Measurements from ENCODE around the gene ATP2A2. TPM values are rescaled to one million over a fixed set of nuclear protein-coding genes. Genes with fewer than 3 reads are reported as not detected.
"Not testable (repeated sequence)": the region's sequence is repeated elsewhere in the genome, so short reads cannot be mapped to it uniquely, and the experiment has no call there.

Gene ATP2A2
- total RNA-seq, 1 experiment from 2014 or later, result 154 TPM

DNA sequence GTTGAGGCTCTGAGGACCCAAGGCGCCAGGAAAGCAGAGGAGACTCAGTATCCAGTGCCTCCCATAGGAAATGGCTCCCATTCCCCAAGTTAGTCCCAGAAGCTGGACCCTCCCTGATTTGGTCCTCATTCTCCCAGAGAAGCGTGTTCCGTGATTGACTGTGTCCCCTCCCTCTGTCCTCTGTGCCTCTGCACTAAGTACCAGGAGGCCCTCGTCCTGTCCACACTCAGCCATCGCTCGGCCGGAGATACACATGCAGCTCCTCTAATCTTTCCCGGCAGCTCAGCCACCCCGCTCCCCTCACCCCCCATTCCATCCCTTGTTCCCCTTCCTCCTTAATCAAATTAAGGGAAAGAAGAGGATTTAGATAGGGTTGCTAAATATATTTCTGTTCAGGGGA lies 28.3 kb upstream of the ATP2A2 start:
- CTCF ChIA-PET, result no interaction called here
- no peak for DNase-seq
- no peaks in the 10 kb centered on the region for H3K9me3 ChIP-seq (ENCODE audit: insufficient read depth, low read depth)
- H3K27me3 ChIP-seq (ENCODE audit: insufficient read depth, low read depth), result no peaks in the 10 kb centered on the region
- BruUV-seq (replicated peaks), result no TSS peak
- POLR2A ChIA-PET (ENCODE audit: unreplicated experiment), result no interaction called here
- no peak overlapping the region for H3K27ac ChIP-seq
- no peak overlapping the region for H3K4me2 ChIP-seq
- no peaks in the 10 kb centered on the region for H4K20me1 ChIP-seq (ENCODE audit: insufficient read depth)
- peaks cover 28% of the 10 kb centered on the region for H3K4me1 ChIP-seq (replicated peaks; ENCODE audit: insufficient read depth)
- no peak for TF ChIP-seq EZH2 (IDR thresholded peaks at IDR 0.05; ENCODE audit: low read depth)
- no peak for TF ChIP-seq CTCF (conservative IDR thresholded peaks at IDR 0.05)
- H3K4me3 ChIP-seq, result no peak overlapping the region
- no peak overlapping the region for H2AFZ ChIP-seq
- no peaks in the 10 kb centered on the region for H3K9me2 ChIP-seq (ENCODE audit: insufficient read depth)
- intact Hi-C loops (cut with micrococcal nuclease; ENCODE audit: unreplicated experiment), result no loop called here
- H3K36me3 ChIP-seq (ENCODE audit: low read depth), result no peaks in the 10 kb centered on the region
- no peaks in the 10 kb centered on the region for H3K79me2 ChIP-seq (ENCODE audit: low read depth)
- peaks cover 22% of the 10 kb centered on the region for H3F3A ChIP-seq (ENCODE audit: insufficient read depth, low read depth)

DNA sequence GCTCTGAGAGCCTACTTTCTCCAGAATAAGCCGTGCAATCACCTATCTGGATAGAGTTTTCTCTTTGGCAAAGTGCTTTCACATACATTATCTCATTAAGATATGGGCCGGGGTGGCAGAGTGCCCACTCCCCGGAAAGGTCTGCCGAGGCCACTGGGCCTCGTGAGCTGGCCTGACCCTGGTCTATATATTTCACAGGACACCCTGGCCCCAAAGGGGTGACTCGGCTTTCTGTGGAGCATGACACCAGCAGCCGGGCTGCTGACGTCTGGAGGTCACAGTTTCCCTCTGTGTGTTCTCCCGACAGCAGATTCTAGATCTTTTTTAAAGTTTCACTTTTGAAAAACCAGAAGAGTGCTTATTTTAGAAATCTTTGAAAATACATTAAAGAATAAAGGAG lies 27.9 kb upstream of the ATP2A2 start:
- no peak for DNase-seq
- intact Hi-C loops (cut with micrococcal nuclease; ENCODE audit: unreplicated experiment), result no loop called here
- TF ChIP-seq CTCF (conservative IDR thresholded peaks at IDR 0.05), result no peak
- no peak for TF ChIP-seq EZH2 (IDR thresholded peaks at IDR 0.05; ENCODE audit: low read depth)
- BruUV-seq (replicated peaks), result no TSS peak
- peaks cover 18% of the 10 kb centered on the region for H3F3A ChIP-seq (ENCODE audit: insufficient read depth, low read depth)
- H3K4me1 ChIP-seq (replicated peaks; ENCODE audit: insufficient read depth), result peaks cover 23% of the 10 kb centered on the region
- H3K27me3 ChIP-seq (ENCODE audit: insufficient read depth, low read depth), result no peaks in the 10 kb centered on the region
- no peaks in the 10 kb centered on the region for H3K36me3 ChIP-seq (ENCODE audit: low read depth)
- no peak overlapping the region for H3K4me3 ChIP-seq
- POLR2A ChIA-PET (ENCODE audit: unreplicated experiment), result no interaction called here
- no peaks in the 10 kb centered on the region for H3K9me2 ChIP-seq (ENCODE audit: insufficient read depth)
- H2AFZ ChIP-seq, result no peak overlapping the region
- no peak overlapping the region for H3K27ac ChIP-seq
- no peaks in the 10 kb centered on the region for H3K9me3 ChIP-seq (ENCODE audit: insufficient read depth, low read depth)
- H3K79me2 ChIP-seq (ENCODE audit: low read depth), result no peaks in the 10 kb centered on the region
- CTCF ChIA-PET, result no interaction called here
- H3K4me2 ChIP-seq, result no peak overlapping the region
- H4K20me1 ChIP-seq (ENCODE audit: insufficient read depth), result no peaks in the 10 kb centered on the region

DNA sequence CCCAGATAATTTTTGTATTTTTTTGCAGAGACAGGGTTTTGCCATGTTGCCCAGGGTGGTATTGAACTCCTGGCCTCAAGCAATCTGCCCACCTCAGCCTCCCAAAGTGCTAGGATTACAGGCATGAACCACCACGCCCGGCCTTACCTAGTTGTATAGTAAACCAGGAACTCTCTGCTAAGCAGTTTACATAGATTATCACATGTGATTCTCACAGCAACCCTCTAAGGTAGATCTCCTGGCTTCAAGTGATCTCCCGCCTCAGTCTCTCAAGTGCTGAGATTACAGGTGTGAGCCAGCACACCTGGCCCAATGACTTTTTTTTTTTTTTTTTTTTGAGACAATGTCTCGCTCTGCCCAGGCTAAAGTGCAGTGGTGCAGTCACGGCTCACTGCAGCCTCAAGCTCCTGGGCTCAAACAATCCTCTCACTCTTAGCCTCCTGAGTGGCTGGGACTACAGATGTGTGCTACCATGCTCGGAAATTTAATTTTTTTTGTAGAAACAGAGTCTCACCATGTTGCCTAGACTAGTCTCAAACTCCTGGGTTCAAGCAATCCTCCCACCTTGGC lies 26.0 kb upstream of the ATP2A2 start:
- H3K9me2 ChIP-seq (ENCODE audit: insufficient read depth), result no peaks in the 10 kb centered on the region
- H3K4me3 ChIP-seq, result no peak overlapping the region
- peaks cover 6% of the 10 kb centered on the region; the same call in 1 of the 2 replicates for H3F3A ChIP-seq (ENCODE audit: insufficient read depth, low read depth)
- no peak for DNase-seq
- H3K36me3 ChIP-seq (ENCODE audit: low read depth), result no peaks in the 10 kb centered on the region
- BruUV-seq (replicated peaks), result no TSS peak
- no peak overlapping the region for H3K27ac ChIP-seq
- peaks cover 8% of the 10 kb centered on the region for H3K4me1 ChIP-seq (replicated peaks; ENCODE audit: insufficient read depth)
- H3K9me3 ChIP-seq (ENCODE audit: insufficient read depth, low read depth), result no peaks in the 10 kb centered on the region
- no peak for TF ChIP-seq EZH2 (IDR thresholded peaks at IDR 0.05; ENCODE audit: low read depth)
- H3K27me3 ChIP-seq (ENCODE audit: insufficient read depth, low read depth), result no peaks in the 10 kb centered on the region
- no peak overlapping the region for H3K4me2 ChIP-seq
- CTCF ChIA-PET, result no interaction called here
- H3K79me2 ChIP-seq (ENCODE audit: low read depth), result no peaks in the 10 kb centered on the region
- H2AFZ ChIP-seq, result no peak overlapping the region
- POLR2A ChIA-PET (ENCODE audit: unreplicated experiment), result no interaction called here
- intact Hi-C loops (cut with micrococcal nuclease; ENCODE audit: unreplicated experiment), result no loop called here
- H4K20me1 ChIP-seq (ENCODE audit: insufficient read depth), result no peaks in the 10 kb centered on the region

DNA sequence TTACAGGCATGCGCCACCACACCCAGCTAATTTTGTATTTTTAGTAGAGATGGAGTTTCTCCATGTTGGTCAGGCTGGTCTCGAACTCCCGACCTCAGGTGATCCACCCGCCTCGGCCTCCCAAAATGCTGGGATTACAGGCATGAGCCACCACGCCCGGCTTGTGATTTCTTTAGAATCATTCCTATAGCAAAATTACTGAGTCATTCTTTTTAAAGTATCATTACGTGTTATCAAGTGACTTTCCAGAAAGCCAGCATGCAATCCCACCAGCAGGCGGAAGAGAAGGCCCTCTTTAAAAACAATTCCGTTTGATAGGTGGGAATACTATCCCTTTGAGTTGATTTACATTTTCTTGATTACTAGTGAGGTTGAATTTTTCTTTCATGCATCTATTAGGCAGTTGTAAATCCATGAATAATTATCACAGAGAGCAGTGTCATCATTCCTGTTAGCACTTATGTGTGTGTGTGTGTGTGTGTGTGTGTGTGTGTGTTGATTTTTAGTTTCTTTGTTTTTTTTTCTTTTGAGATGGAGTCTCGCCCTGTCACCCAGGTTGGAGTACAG lies 25.1 kb upstream of the ATP2A2 start:
- H3K4me2 ChIP-seq; H3K4me3 ChIP-seq; H3K27me3 ChIP-seq (ENCODE audit: insufficient read depth, low read depth); H3F3A ChIP-seq (ENCODE audit: insufficient read depth, low read depth); intact Hi-C loops (cut with micrococcal nuclease; ENCODE audit: unreplicated experiment); H3K79me2 ChIP-seq (ENCODE audit: low read depth); POLR2A ChIA-PET (ENCODE audit: unreplicated experiment); H3K27ac ChIP-seq; H4K20me1 ChIP-seq (ENCODE audit: insufficient read depth); BruUV-seq (replicated peaks); H2AFZ ChIP-seq; H3K4me1 ChIP-seq (replicated peaks; ENCODE audit: insufficient read depth); H3K9me3 ChIP-seq (ENCODE audit: insufficient read depth, low read depth); H3K36me3 ChIP-seq (ENCODE audit: low read depth); H3K9me2 ChIP-seq (ENCODE audit: insufficient read depth); DNase-seq: not testable (repeated sequence)
- CTCF ChIA-PET, result interaction anchor here (0.6 to 0.7 kb wide), 2 partner anchors 13 to 448 kb away, joined by 4 read pairs; no protein-coding TSS in a partner anchor

Measured in PC-9 (cell line).